Esophagus muscularis mucosa (tissue), 4 donors: ENCODE results near the gene SOBP. TPM values are rescaled to one million over a fixed set of nuclear protein-coding genes. Genes with fewer than 3 reads are reported as not detected.

Experiments used
- DNase-seq: peaks from one replicate; pipeline ENCODE4 v3.0.0-alpha.2; 2017; ENCODE audit errors: extremely low spot score
- H3K27ac ChIP-seq, 4 donors: fragments of 200-600 bp; sonication (generic); replicated peaks in 1 of 4; 1 replicate in 3 of 4; 2 replicates in 1 of 4; pipeline ENCODE4 v1.5.1; 2016 to 2019; ENCODE audit warnings: mild to moderate bottlenecking in 1 of 4
- H3K27me3 ChIP-seq, 4 donors: fragments of 200-600 bp; sonication (generic); one replicate each; pipeline versions ENCODE4 v1.5.1 to v1.6.0; 2016 to 2019
- H3K36me3 ChIP-seq, 4 donors: fragments of 200-600 bp; sonication (generic); one replicate each; pipeline ENCODE4 v1.5.1; 2016 to 2019
- H3K4me1 ChIP-seq, 4 donors: fragments of 200-600 bp; sonication (generic); one replicate each; pipeline ENCODE4 v1.5.1; 2016 to 2019
- H3K4me3 ChIP-seq, 4 donors: fragments of 200-600 bp; sonication (generic); 1 replicate in 2 of 4; 2 replicates in 2 of 4; pipeline ENCODE4 v1.5.1; 2016 to 2019; ENCODE audit warnings: mild to moderate bottlenecking in 4 of 4, moderate library complexity in 1 of 4
- H3K9me3 ChIP-seq, 4 donors: fragments of 200-600 bp; sonication (generic); 1 replicate in 3 of 4; 2 replicates in 1 of 4; pipeline ENCODE4 v1.5.1; 2016 to 2019
- CTCF ChIP-seq, 3 experiments: fragments of 200-600 bp in 2 of 3; fragments of 450-650 bp in 1 of 3; sonication (generic) in 2 of 3; IDR thresholded peaks; one replicate each; pipeline ENCODE4 v1.5.1; 2017 to 2019; ENCODE audit warnings: antibody characterized with exemption in 3 of 3, mild to moderate bottlenecking in 2 of 3, moderate library complexity in 1 of 3
- EP300 ChIP-seq: sonication (generic); formaldehyde crosslinking; IDR thresholded peaks from one replicate; pipeline ENCODE4 v1.6.1; 2017; ENCODE audit warnings: antibody characterized with exemption
- POLR2A ChIP-seq: fragments of 450-650 bp; IDR thresholded peaks from one replicate; pipeline ENCODE4 v1.6.1; 2017; ENCODE audit warnings: antibody characterized with exemption, moderate library complexity, mild to moderate bottlenecking, low read depth
- POLR2AphosphoS5 ChIP-seq, 2 donors: sonication (generic); formaldehyde crosslinking; IDR thresholded peaks; one replicate each; pipeline ENCODE4 v1.6.1; 2017; ENCODE audit warnings: antibody characterized with exemption in 2 of 2
- WGBS: methylation state at CpG from one replicate; pipeline ENCODE4 v1.1.5; 2018; 5-methylcytosine and 5-hydroxymethylcytosine counted together
- intact Hi-C: fragments of 100-400 bp; cut with DNase I; formaldehyde crosslinking; loops from one replicate; pipeline ENCODE4 v1.15.1; 2023
- total RNA-seq, 4 donors: library from RNA; depleted of rRNA; stranded (reverse); fragments of >200 nt; gene quantifications; one replicate each; pipeline versions ENCODE4 v1.1.0 to v1.2.1, GENCODE V29; 2016

Gene SOBP
- total RNA-seq, 4 donors from 2014 or later = 18.6 to 44.1 (median 27.6) TPM

DNA sequence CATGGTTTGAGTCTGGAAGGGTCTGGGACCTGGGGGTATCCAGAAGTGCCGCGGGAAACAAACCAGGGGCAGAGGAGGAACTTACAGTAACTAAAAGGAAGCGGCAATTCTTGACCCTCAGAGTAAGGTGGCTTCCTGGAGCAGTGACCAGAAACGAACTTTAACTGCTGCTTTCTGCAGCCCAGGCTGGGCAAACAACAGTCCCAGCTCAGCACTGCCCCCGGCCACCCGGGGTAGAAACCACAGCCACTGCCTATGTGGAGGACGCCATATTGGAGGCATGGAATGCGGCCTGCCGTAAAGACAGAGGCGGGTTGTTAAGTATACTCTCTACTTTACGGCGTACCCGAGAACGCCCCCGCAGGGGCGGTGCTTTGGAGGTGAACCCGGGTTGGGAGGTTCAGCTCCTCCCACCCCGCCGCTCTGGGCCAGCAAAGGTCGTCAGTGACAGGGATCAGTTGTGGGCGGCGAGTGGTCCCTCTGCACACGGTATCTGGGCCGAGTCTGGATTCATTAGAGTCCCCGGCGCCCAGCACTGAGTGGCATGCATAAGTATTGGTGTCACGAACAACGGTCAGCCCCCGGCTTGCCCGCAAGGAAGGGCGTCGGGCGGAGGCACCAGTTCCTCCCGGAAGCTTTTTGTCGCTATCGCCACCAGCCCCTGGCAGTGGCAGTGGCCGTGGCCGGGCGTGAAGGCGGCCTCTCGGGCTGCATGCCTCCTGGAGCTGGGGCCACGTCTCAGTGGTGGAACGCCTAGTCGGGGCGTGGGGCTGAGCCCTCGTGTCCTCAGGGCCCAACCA, 30.4 kb upstream of the SOBP start, which contains the start of gene PDSS2:
Gene PDSS2 (minus strand): TSS at position 282 of the 800 bp plus-strand sequence. CDS start 279 bp downstream, at position 3.
- TF ChIP-seq EP300 = no peak
- peak; percentile 85 to 90 for TF ChIP-seq POLR2AphosphoS5 (IDR thresholded peaks at IDR 0.05)
- TF ChIP-seq CTCF (IDR thresholded peaks at IDR 0.05) = peak; percentile 11 to 50 (median 22)
- TF ChIP-seq POLR2A = peak; percentile 43
- peak within 1 kb of the TSS; percentile 69 to 84 (median 70) for H3K4me3 ChIP-seq
- H3K4me1 ChIP-seq = peaks cover 8 to 24% (median 20%) of the 10 kb centered on the region in 4 donors
- no peaks in the 10 kb centered on the region for H3K9me3 ChIP-seq
- DNase-seq = peak; percentile 97
- peak within 1 kb of the TSS; percentile 80 to 89 (median 87) for H3K27ac ChIP-seq
- 0% methylated on average over 4 of the region's 46 CpGs for WGBS
- peaks cover 0 to 6% (median 0%) of the 10 kb centered on the region in 4 donors for H3K36me3 ChIP-seq
- no peaks in the 10 kb centered on the region for H3K27me3 ChIP-seq
- intact Hi-C loops = loop anchor here (10.0 kb wide), 1 partner anchor 195 kb away; no protein-coding TSS in a partner anchor

GRCh38 chr6:107460083-107460631, 29.8 kb upstream of the SOBP start:
- Histone ChIP-seq H3K4me3 (peak overlapping the region; percentile 69 to 84 (median 70)), H3K4me1 (peaks cover 8 to 24% (median 20%) of the 10 kb centered on the region in 4 donors), H3K27me3 (no peaks in the 10 kb centered on the region), H3K36me3 (peaks cover 0 to 6% (median 0%) of the 10 kb centered on the region in 4 donors), H3K9me3 (no peaks in the 10 kb centered on the region), H3K27ac (peak overlapping the region; percentile 80 to 89 (median 87))
- WGBS = 39% methylated on average over 18 of the region's 22 CpGs
- TF ChIP-seq POLR2AphosphoS5 (IDR thresholded peaks at IDR 0.05) (no peak), POLR2A (no peak), CTCF (IDR thresholded peaks at IDR 0.05) (no peak), EP300 (no peak)
- intact Hi-C loops = loop anchor here (10.0 kb wide), 1 partner anchor 195 kb away; no protein-coding TSS in a partner anchor
- DNase-seq = no peak

- H3K4me1 ChIP-seq = no peaks in the 10 kb centered on the region
- intact Hi-C loops = loop anchor here (10.0 kb wide), 1 partner anchor 189 kb away; no protein-coding TSS in a partner anchor
- H3K36me3 ChIP-seq = no peaks in the 10 kb centered on the region
- no peak for TF ChIP-seq EP300
- no peak for TF ChIP-seq POLR2A
- no peak for TF ChIP-seq POLR2AphosphoS5 (IDR thresholded peaks at IDR 0.05)
- TF ChIP-seq CTCF (IDR thresholded peaks at IDR 0.05) = no peak
- no peaks in the 10 kb centered on the region for H3K27me3 ChIP-seq
- H3K4me3 ChIP-seq = no peak overlapping the region
- DNase-seq = no peak
- no peak overlapping the region for H3K27ac ChIP-seq
- WGBS = 88% methylated on average over 1 of the region's 1 CpG
- no peaks in the 10 kb centered on the region for H3K9me3 ChIP-seq
Measured at GRCh38 chr6:107466062-107466461, 23.9 kb upstream of the SOBP start.

- DNase-seq = no peak
- intact Hi-C loops = no loop called here
- WGBS = 91% methylated on average over 1 of the region's 1 CpG
Measured at GRCh38 chr6:107470364-107470763, 19.6 kb upstream of the SOBP start.

More at GRCh38 chr6:107470364-107470763, 19.6 kb upstream of the SOBP start:
- Histone ChIP-seq H3K4me1 (no peaks in the 10 kb centered on the region), H3K27me3 (no peaks in the 10 kb centered on the region), H3K36me3 (no peaks in the 10 kb centered on the region), H3K27ac (no peak overlapping the region), H3K9me3 (no peaks in the 10 kb centered on the region), H3K4me3 (no peak overlapping the region)
- TF ChIP-seq POLR2AphosphoS5 (IDR thresholded peaks at IDR 0.05) = no peak
- no peak for TF ChIP-seq CTCF (IDR thresholded peaks at IDR 0.05)
- no peak for TF ChIP-seq EP300
- TF ChIP-seq POLR2A = no peak
